ENCODE data around the gene TMEM181.

- TF ChIP-seq POLR2AphosphoS5 (IDR thresholded peaks at IDR 0.05; ENCODE audit: low read depth, low read length), result no peak
- no peak for TF ChIP-seq POLR2A (IDR thresholded peaks at IDR 0.05; ENCODE audit: low read depth, low read length)
- no peak for TF ChIP-seq TAF1 (IDR thresholded peaks at IDR 0.05; ENCODE audit: borderline replicate concordance, low read depth, low read length)
Observed at GRCh38 chr6:158559338-158559894, 475 bp upstream of the TMEM181 start.

Measured in GM12892 (cell line).